Fibroblast of skin of abdomen (primary cell): ENCODE data around the gene PRKCH.
A peak's percentile ranks its signal among the peaks of the same experiment; 100 is the strongest.

Experiments
- DNase-seq: peaks from one replicate; pipeline ENCODE4 v3.0.0-alpha.2; 2013

The PRKCH gene

DNA sequence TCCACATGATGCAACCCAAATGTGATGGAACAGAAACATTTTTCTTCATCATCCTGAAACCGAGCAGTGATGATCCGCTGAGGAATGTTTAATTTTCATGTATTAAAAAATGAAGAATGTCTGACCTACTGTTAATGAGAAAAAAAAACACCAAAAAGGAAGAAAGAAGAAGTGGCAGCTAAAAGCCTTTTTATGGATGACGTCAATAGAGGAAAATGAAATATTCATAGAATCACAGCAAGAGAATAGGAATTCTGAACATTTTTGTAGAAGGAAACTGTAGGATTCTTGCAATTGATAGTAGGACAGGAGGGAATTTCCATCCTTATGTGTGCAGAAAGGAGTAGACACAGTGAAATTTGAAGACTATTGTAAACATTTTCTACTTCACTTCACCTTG lies 112.9 kb downstream of the PRKCH start:
- no peak for DNase-seq

DNA sequence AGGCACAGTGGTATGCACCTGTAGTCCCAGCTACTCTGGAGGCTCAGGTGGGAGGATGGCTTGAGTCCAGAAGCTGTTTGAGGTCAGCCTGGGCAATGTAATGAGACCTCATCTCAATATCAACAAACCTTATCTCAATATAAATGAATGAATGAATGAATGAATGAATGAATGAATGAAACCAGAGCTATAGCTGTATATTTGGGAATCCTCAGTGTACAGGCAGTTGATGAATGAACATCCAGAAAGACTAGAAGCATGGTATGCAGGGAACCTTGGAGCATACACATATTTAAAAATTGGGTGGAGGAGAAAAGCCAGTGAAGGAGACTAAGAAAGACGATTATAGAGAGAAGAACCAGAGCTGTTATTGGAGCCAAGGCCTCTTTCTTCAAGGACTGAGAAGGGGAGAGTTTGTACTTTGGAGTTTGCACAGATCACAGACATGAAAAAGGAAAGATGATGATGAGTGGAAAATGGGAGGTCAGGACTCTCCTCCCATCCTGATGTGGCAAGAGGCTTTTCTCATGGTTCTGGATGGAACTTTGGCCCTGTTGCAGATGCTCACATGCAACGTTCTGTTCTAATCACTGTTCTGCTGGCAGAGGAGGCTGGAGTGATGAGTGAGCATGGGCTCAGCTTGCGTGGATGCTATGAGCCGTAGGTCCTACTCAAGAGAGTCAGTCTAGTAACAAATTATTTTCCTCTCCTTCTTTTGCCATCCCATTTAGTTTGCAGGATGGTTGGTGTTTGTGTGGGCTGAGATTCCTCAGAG lies 114.4 kb downstream of the PRKCH start:
- DNase-seq, result no peak

DNA sequence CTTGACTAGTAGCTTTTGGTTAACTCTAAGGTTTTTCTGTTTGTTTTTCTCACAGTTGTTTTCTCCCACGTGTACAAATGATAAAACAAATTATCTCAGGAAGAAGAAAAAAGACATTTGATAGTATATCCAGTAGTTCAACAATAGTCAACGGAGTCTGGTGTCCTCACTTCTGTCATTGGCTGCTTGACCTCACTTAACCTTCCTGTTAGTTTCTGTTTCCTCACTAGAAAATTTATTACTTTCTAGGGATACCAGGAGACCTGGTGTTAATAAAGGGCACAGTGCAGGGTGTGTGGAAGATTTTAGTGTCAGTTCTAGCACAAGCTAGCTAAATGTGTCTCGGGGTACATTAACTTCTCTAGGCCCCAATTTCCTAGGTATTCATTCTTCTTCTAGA lies 116.0 kb downstream of the PRKCH start:
- no peak for DNase-seq

DNA sequence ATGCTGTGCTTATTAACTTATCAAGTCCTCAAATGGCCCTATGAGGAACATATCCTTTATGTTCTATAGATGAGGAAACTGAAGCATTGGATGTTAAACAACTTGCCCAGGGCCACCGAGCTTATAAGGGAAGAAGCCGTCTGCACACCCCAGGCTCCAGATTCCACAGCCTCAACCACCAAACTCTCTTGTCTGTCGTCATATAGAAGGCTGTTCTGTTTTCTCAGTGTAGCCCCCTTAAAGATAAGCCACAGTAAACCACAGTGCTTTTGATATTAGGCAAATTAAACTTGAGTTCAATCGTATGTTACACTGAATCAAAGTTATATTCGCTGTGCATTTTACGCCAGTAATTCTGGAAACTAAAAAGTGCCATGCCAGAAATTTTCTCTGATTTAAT lies 116.7 kb downstream of the PRKCH start:
- DNase-seq, result no peak

DNA sequence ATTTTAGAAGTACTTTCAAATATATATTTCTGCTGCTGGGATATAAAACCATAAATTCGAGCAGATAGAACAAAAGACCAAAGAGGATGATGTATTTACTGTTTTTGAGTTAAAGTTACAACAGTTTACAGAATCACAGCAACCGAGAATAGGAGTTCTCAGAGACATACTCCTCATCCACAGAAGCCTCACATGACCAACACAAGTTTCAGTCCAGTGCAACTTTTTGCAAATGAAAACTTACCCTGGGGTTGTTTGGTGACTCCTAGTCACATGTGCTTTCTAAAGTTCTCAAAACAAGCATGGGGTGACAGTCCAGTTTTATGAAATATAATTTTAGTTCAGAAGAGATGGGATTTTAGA lies 117.1 kb downstream of the PRKCH start:
- no peak for DNase-seq

DNA sequence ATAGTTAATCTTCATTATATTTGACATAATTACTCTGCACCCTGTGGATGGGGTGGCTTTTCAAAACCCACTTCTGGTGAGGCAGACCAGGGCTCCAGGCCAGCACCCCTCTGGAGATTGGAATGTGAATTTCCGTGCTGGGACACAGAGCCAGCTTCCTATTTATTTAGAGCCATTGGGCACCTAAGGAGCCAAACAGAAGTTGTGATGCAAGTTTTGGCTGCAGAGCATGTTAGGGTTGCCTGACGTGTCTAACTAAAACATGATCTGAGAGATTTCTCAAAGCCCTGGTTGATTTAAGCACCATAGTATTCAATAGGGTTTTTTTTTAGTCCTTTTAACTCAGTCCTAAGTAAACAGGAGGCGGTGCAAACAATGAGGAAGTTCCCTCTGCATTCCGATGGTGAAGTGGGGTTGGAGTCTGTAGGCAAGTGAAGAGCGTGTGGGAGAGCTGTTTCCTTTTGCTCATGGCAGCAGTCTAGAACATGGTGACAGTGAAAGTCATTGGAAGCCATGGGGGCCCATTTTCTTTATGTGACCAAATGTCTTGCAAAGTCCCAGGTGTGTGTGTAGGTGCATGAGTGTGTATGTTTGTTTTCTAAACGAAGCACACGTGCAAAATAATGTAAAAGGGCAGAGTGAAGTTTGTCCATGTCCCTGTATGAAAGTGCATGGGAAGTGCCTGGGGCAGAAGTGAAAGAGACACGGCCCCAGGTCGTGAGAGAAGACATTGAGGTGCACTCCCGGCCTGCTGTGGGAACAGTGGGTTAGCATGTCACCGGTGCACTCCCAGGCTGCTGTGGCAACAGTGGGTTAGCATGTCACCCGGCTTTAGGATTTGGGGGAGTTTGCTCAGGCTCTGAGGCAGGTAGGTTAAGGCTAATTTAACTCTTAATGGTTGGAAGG lies 117.7 kb downstream of the PRKCH start:
- no peak for DNase-seq

DNA sequence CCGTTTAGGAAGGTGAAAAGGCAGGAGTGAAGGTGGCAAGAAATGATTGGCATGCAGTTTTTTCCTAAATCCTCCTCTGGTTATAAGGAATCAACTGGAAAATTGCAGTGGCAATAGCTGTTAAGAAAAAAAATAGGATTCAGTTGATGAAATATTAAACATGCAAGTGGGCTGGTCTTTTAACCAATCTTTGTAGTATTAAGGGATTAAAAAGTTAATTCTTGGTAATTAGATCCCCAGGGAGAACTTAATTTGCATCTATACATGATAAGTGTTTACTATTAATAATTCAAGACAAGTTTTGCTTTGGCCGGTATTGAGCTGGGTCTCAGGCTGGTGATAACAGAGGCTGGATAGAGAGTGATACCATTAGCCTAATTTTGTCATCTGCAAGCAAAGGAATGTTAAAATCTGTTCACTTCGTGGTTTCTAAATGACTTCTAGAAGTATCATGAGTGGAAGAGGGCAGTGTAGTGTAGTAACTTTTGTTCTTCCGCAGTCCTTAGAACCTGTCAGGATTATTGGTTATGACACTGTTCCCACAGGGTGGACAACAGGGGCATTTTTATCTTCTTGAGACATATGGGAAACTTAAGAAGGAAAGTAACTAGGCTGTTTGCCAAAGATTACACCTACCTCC lies 118.5 kb downstream of the PRKCH start:
- no peak for DNase-seq

DNA sequence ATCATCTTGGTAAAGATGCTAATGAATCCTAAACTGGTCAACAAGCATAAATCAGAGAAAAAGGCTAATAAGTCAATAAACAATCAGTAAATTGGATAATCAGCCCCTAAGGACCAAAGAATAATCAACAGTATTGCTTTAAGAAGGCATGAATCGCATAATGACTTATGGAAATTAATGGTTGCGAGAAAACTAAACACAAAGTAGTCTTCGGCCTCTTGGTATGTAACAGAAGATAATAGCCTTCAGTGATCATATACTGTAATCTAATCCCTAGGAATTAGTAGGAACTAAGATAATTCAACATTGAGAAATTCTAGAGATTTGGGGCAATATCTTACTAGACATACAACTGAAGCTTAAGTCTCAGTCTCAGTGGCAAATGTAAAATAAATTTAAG lies 122.1 kb downstream of the PRKCH start:
- no peak for DNase-seq

DNA sequence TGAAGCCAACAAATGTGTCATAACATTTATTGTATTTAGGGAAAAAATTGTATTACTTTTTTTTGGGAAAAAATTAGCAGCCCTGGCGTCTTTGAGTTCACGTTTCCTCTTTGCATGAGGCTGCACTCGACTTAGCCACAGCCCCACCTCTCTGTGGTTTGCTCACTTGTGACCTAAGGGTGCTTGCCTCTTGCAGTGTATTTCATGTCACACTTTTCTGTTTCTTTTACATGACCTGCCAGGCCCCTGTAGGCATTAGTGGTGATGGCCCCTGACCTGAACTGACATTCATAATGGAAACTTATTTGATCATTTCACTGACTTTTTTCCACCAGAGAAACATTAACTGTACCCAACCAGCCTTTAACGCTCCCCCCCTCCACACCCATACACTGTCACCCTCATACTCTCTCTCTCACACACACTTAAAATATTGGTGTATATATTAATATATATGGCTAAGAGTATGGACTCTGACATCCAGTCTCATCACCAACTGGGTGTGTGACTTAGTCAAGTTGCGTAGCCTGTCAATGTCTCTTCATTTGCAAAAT lies 122.9 kb downstream of the PRKCH start:
- no peak for DNase-seq

DNA sequence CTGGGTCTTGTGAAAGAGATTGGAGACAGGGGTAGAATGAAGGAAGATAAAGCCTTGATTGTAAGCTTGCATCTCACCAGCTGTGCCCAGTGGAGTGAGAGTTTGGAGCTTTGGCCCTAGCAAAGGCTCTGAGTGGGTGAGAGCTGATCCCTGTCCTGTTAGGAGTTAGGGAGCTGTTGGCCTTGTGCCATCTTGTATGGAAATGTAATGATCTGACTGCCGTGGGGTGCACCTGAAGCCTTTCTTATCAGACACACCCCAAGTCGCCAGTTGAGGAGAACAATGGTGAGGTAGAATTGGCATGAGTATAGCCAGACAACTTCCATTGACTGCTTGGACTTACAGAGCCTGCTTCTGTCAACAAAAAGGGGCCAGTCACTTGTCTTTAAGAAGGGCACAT lies 130.1 kb downstream of the PRKCH start:
- no peak for DNase-seq

DNA sequence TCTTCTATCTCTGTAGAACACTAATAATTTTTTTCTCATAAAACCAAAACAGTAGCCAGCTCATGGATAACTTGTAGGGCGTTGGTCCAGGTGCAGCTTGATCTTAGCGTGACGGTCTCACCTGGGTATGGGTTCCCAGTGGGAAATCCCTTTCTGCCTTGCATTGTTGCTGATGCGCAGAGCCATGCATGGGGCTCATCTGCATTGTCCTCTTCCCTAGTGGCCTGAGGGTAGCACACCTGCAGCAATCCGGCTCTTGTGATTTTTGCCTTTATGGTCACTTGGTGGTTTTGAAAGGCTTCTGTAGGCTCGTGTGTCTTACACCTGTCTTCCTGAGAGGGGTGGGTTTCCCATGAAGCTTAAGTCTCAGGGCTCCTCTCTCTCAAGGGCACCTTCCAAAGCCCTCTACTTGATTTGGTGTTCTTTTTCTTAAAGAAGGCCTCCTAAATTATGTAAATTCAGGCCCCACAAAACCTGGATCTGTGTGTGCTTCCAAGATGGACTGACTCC lies 130.6 kb downstream of the PRKCH start:
- no peak for DNase-seq

DNA sequence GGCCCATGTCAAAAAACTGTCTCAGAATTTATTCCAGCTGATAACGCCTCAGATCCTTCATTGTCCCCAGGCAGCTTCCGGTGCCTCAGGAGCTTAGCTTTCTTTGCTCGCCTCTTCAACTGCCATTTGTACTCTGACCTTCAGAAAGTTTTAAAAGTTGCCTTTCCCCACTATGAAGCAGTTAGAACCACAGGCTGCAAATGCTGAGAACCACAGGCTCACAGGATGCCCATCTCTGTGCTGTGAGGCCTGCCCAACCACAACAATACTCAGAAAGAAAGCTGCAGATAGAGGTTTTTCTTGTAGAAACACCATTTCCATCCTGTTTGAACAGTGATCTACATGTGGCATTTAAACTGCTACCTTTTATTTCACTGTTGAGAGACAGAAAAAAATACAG lies 131.1 kb downstream of the PRKCH start:
- no peak for DNase-seq

DNA sequence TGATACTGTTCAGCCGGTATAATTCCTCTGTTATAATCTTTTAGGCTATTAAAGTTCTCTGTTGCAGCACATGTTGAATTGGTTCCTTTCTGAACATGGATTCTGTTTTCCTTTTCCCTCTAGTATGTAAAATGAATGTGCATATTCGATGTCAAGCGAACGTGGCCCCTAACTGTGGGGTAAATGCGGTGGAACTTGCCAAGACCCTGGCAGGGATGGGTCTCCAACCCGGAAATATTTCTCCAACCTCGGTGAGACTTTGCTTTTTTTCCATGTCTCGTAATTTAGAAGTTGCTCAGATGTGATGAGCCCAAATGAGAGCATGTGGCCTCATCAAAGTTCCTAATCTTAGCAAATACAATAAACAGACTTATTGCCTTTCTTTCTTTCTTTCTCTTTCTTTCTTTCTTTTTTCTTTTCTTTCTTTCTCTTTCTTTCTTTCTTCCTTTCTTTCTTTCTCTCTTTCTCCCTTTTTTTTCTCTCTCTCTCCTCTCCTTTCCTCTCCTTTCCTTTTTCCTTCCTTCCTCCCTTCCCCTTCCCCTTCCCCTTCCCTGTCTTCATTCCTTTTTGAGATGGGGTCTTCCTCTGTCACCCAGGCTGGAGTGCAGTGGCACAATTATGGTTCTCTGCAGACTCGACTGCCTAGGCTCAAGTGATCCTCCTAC lies 131.9 kb downstream of the PRKCH start:
- no peak for DNase-seq

DNA sequence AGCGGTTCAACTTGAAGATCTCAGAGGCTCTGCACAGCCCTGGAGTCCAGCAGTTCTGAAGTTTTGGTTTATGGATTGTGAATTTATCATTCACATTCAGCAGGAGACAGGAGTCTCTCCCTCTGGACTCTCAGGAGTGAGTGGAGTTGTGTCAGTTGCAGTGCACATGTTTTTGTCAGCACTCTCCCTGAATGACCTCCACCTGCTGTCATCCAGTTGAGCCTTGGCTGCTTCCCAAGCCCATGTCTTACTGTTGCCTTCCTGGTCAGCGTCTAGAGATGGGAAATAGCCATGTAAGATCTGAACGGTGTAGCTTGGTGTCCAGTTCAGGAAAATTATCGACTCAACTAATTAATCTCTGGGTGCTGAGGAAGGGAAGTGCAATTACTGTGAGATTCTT lies 133.2 kb downstream of the PRKCH start:
- DNase-seq, result no peak

DNA sequence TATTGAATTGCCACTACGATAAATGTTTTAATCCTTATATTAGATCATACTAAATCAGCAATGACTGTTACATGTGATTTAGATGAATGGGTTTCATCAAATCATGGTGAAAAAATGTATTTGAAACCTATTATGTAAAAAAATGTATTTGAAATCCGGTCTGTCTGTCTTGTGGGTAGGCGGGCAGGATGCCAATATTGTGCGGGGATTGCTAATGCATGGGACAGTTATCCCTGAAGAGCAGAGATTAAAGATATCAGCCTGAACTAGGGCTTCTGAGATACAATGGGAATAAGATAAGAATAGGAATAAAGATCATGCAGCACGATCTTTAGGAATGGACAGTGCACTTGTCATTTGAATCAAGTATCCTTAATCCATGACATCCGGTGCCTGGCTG lies 134.0 kb downstream of the PRKCH start:
- no peak for DNase-seq

DNA sequence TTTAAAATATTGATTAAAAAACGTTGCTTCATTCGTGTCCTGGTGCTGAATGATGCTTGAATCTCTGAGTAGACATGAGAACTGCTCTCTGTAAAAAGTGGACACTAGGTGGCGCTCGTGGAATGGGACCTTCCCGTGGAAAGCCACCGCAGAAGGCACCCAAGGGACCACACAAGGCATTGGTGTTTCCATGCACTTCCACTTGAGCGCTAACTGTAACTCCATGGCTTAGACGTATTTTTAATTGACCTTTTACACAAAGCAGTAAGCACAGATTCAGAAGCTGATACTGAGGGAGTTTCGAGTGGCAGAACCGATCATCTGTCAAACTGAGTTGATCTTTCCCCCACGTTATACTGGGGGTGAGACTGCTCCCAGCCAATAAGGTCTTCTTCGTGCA lies 135.3 kb downstream of the PRKCH start:
- DNase-seq, result peak; percentile 69

DNA sequence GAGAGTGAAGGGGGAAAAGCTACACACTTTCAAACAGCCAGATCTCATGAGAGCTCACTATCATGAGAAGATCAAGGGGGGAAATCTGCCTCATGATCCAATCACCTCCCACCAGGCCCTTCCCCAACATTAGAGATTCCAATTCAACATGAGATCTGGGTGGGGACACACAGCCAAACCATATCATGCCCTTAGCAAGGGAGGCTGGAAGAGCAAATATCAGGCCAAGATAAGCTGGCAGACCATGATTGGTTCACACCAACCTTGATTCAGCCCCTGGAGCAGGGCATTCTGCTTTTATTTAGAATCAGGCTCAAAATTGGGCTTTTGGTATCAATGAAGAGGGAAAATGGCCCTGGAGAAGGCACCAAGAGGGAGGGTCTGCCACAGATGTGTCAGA lies 137.4 kb downstream of the PRKCH start:
- DNase-seq, result no peak

DNA sequence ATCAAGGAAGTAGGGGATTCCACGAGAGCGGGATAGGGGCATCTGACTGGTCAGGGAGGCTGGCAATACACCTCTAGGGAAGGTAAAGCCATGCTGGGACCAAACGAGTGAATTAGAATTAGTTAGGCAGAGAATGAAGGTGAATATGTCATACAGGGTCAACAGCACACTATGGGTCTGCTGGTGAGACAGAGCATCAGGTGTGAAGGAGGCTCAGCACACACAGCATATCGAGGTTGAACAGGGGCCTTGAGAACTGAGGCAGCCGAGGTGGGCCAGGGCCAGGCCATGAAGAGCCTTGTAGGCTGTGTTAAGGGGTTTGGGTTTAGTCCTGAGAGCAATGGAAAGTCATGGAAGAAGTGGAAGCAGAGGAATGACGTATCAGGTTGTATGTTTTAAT lies 137.8 kb downstream of the PRKCH start:
- DNase-seq, result no peak

DNA sequence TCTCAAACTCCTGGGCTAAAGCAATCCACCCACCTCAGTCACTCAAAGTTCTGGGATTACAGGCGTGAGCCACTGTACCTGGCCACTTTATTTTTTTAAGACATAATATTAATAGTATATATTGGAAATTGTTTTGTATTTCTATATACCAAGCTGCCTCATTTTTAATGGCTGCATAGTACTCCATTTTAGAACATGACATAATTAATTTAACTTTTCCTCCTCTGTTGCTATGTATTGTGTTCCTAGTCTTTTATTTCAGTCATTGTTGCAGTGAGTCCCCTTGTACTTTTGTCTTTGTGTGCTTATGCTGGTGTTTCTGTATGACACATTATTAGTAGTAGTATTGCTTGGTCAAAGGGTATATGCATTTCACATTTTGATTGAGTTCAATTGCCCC lies 138.7 kb downstream of the PRKCH start:
- no peak for DNase-seq

DNA sequence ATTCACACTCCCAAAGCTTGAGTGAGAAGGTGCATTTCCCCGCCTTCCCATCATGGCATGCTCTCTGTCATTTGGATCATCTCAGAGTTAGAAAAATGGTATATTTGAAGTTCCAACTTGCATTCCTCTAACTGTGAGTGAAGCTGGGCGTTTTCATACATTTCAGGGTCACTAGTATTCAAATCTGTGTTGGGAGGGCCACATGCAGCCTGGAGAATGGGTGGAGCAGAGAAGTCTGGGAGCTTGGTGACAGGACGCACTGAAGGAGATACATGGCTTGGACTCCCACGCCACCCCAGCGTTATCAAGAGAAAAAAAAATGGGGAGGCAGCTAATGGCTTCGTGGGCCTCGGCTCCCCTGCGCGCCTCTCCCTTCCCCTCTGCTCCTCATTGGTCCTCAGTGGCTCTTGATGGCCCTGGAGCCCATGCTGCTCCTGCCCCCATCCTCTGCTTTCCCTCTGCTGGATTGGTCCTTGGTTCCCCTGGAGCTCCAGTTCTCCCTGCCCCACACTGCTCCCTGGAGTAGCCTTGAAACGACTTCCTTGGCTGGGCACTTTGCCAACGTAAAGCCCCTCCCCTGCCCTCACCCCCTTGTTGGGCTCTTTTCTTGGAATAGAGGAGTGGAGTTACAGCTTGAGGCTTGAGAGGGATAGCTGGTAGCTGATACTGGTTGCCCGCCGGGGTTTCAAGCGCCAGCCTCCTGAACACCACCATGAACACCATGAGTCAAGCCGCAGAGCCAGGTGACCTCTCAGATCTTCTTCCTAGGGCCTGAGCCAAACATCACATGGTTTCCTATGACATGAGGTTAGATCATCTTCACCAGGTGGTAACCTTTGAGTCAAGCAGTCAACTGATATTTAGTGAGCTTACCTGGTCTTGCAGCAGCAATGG lies 139.6 kb downstream of the PRKCH start:
- no peak for DNase-seq

DNA sequence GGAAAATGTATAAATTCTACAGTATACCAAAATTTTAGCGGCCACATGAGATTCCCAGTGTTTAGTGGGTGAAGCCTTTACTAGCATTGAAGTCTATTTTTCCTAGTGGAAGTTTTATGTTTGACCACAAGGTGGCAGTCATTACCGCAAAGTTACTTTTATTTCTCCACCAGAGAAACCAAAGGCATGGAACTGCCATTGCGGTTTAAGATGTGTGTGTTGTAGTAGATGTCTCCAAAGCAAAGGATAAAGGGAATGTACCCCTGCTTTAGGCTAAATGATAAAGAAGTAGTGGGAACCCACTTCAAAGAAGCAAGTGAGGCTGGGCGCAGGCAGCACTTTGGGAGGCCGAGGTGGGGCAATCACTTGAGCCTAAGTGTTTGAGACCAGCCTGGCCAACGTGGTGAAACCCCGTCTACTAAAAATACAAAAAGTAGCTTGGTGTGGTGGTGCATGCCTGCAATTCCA lies 140.5 kb downstream of the PRKCH start:
- peak; percentile 78 for DNase-seq
